Esophagus muscularis mucosa (tissue), 4 donors: ENCODE data around the gene SH2D5. TPM values are rescaled to one million over a fixed set of nuclear protein-coding genes. Genes with fewer than 3 reads are reported as not detected.

Experiments used
- DNase-seq: peaks from one replicate; pipeline ENCODE4 v3.0.0-alpha.2; 2017; ENCODE audit errors: extremely low spot score
- H3K27ac ChIP-seq, 4 donors: fragments of 200-600 bp; sonication (generic); replicated peaks in 1 of 4; 1 replicate in 3 of 4; 2 replicates in 1 of 4; pipeline ENCODE4 v1.5.1; 2016 to 2019; ENCODE audit warnings: mild to moderate bottlenecking in 1 of 4
- H3K27me3 ChIP-seq, 4 donors: fragments of 200-600 bp; sonication (generic); one replicate each; pipeline versions ENCODE4 v1.5.1 to v1.6.0; 2016 to 2019
- H3K36me3 ChIP-seq, 4 donors: fragments of 200-600 bp; sonication (generic); one replicate each; pipeline ENCODE4 v1.5.1; 2016 to 2019
- H3K4me1 ChIP-seq, 4 donors: fragments of 200-600 bp; sonication (generic); one replicate each; pipeline ENCODE4 v1.5.1; 2016 to 2019
- H3K4me3 ChIP-seq, 4 donors: fragments of 200-600 bp; sonication (generic); 1 replicate in 2 of 4; 2 replicates in 2 of 4; pipeline ENCODE4 v1.5.1; 2016 to 2019; ENCODE audit warnings: mild to moderate bottlenecking in 4 of 4, moderate library complexity in 1 of 4
- H3K9me3 ChIP-seq, 4 donors: fragments of 200-600 bp; sonication (generic); 1 replicate in 3 of 4; 2 replicates in 1 of 4; pipeline ENCODE4 v1.5.1; 2016 to 2019
- EP300 ChIP-seq: sonication (generic); formaldehyde crosslinking; IDR thresholded peaks from one replicate; pipeline ENCODE4 v1.6.1; 2017; ENCODE audit warnings: antibody characterized with exemption
- POLR2A ChIP-seq: fragments of 450-650 bp; IDR thresholded peaks from one replicate; pipeline ENCODE4 v1.6.1; 2017; ENCODE audit warnings: antibody characterized with exemption, moderate library complexity, mild to moderate bottlenecking, low read depth
- POLR2AphosphoS5 ChIP-seq, 2 donors: sonication (generic); formaldehyde crosslinking; IDR thresholded peaks; one replicate each; pipeline ENCODE4 v1.6.1; 2017; ENCODE audit warnings: antibody characterized with exemption in 2 of 2
- WGBS: methylation state at CpG from one replicate; pipeline ENCODE4 v1.1.5; 2018; 5-methylcytosine and 5-hydroxymethylcytosine counted together
- intact Hi-C: fragments of 100-400 bp; cut with DNase I; formaldehyde crosslinking; loops from one replicate; pipeline ENCODE4 v1.15.1; 2023
- total RNA-seq, 4 donors: library from RNA; depleted of rRNA; stranded (reverse); fragments of >200 nt; gene quantifications; one replicate each; pipeline versions ENCODE4 v1.1.0 to v1.2.1, GENCODE V29; 2016
- TF ChIP-seq, protein P1 (sequence below), 3 experiments: fragments of 200-600 bp in 2 of 3; fragments of 450-650 bp in 1 of 3; sonication (generic) in 2 of 3; IDR thresholded peaks; one replicate each; pipeline ENCODE4 v1.5.1; 2017 to 2019; ENCODE audit warnings: antibody characterized with exemption in 3 of 3, mild to moderate bottlenecking in 2 of 3, moderate library complexity in 1 of 3

The SH2D5 gene
- total RNA-seq, 4 donors from 2014 or later: 0.42 to 7.2 (median 1.7) TPM

DNA sequence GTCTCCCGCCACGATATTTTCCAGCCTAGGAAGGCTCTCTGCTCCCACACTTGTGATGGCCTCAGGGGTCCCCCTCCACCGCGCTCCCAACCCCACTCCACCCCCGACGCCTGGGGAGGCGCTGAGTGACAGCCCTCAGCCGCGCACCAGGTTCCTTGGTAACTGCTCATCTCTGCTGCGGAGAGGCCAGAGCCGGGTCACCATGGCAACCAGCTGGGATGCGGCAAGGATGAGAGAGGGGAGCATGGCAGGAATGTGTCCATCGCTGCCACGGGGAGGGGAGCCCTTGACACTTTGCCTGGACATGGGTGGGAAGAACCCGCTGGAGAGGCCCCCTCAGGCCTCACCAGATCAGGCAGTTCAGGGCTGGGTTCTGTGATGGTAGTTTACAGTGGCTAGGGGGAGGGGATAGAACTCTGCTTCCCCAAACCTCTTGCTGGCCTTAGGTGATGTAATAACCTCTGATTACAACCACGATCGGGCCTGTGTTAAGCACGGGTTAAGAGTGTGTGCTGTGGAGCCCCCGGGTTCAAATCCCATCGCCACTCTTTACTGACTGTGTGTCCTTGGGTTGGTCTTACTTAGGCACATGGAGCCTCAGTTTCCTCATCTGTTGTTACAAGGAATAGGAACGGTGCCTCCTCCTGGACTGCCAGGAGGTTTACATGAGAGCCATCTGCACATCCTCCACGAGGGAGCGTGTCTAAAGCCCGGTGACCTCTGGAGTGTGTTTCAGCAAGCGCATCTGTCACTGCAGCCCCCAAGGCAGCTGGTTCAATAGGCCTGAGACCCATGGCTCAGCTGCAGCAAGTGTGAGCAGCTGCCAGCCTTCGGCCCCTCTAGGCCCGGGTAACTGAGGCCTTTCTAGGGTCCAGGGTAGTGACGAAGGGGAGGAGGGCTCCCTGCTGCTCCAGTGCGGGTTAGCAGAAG is 21.0 kb downstream of the SH2D5 start:
- Histone ChIP-seq H3K4me3 (no peak overlapping the region), H3K36me3 (no peaks in the 10 kb centered on the region), H3K9me3 (no peaks in the 10 kb centered on the region), H3K27me3 (peaks cover 0 to 48% (median 4%) of the 10 kb centered on the region in 4 donors), H3K4me1 (no peaks in the 10 kb centered on the region), H3K27ac (no peak overlapping the region)
- TF ChIP-seq POLR2AphosphoS5 (IDR thresholded peaks at IDR 0.05) (no peak), POLR2A (no peak), EP300 (no peak)
- TF ChIP-seq, protein P1, sequence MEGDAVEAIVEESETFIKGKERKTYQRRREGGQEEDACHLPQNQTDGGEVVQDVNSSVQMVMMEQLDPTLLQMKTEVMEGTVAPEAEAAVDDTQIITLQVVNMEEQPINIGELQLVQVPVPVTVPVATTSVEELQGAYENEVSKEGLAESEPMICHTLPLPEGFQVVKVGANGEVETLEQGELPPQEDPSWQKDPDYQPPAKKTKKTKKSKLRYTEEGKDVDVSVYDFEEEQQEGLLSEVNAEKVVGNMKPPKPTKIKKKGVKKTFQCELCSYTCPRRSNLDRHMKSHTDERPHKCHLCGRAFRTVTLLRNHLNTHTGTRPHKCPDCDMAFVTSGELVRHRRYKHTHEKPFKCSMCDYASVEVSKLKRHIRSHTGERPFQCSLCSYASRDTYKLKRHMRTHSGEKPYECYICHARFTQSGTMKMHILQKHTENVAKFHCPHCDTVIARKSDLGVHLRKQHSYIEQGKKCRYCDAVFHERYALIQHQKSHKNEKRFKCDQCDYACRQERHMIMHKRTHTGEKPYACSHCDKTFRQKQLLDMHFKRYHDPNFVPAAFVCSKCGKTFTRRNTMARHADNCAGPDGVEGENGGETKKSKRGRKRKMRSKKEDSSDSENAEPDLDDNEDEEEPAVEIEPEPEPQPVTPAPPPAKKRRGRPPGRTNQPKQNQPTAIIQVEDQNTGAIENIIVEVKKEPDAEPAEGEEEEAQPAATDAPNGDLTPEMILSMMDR (IDR thresholded peaks at IDR 0.05): no peak
- intact Hi-C loops: no loop called here
- 77% methylated on average over 24 of the region's 29 CpGs for WGBS
- no peak for DNase-seq

DNA sequence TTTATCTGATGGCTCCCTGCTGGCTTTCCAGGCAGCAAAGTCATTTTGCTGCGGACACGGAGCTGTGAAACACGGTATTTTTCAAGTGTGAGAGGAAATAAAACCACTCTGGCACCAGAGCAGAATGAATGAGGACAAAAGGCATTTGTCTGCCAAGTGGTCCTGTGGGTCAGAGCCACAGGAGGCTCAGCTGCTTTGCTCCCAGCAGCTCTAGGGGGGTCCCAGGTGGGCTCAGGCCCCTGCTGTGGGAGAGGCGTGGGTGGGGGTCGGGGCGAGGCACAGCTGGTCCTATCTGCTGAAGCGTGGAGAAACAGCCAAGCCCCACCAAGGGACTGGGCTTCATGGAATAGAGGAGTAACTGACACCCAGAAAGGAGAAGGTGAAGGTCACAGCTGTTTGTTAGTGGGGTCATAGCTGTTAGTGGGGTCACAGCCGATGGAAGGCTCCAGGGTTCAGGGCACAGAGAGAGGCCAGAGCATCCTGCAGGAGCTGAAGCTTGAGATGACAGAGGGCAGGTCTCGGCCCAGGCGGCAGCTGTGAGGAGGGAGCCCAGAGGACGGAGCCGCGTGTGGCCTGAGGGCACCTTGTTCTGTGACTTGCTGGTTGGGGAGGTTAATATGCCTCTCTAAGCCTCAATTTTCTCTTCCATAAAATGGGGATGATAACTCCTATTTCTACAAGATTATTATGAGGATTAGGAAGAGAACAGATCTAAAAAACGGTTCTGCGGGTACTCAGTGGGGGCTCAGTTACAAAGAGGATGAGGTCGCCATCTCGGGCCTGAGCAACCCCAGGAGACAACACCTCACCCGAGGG is 21.8 kb downstream of the SH2D5 start:
- no peaks in the 10 kb centered on the region for H3K36me3 ChIP-seq
- no peak overlapping the region for H3K27ac ChIP-seq
- DNase-seq: no peak
- WGBS: 67% methylated on average over 16 of the region's 18 CpGs
- peaks cover 0 to 40% (median 4%) of the 10 kb centered on the region in 4 donors for H3K27me3 ChIP-seq
- H3K4me1 ChIP-seq: no peaks in the 10 kb centered on the region
- no peak overlapping the region for H3K4me3 ChIP-seq
- no peak for TF ChIP-seq POLR2AphosphoS5 (IDR thresholded peaks at IDR 0.05)
- TF ChIP-seq EP300: no peak
- TF ChIP-seq POLR2A: no peak
- TF ChIP-seq, protein P1 (IDR thresholded peaks at IDR 0.05): no peak
- intact Hi-C loops: no loop called here
- no peaks in the 10 kb centered on the region for H3K9me3 ChIP-seq

GRCh38 chr1:20709868-20710267 is 22.6 kb downstream of the SH2D5 start:
- H3K36me3 ChIP-seq: no peaks in the 10 kb centered on the region
- intact Hi-C loops: no loop called here
- no peaks in the 10 kb centered on the region for H3K4me1 ChIP-seq
- H3K4me3 ChIP-seq: no peak overlapping the region
- TF ChIP-seq POLR2A: no peak
- TF ChIP-seq POLR2AphosphoS5 (IDR thresholded peaks at IDR 0.05): no peak
- no peak for TF ChIP-seq EP300
- TF ChIP-seq, protein P1 (IDR thresholded peaks at IDR 0.05): no peak
- no CpG with 5 or more reads among the region's 3 CpGs for WGBS
- peaks cover 0 to 35% (median 2%) of the 10 kb centered on the region in 4 donors for H3K27me3 ChIP-seq
- no peaks in the 10 kb centered on the region for H3K9me3 ChIP-seq
- no peak for DNase-seq
- no peak overlapping the region for H3K27ac ChIP-seq

GRCh38 chr1:20708891-20709290 is 23.6 kb downstream of the SH2D5 start:
- TF ChIP-seq, protein P1 (IDR thresholded peaks at IDR 0.05): no peak
- no peak for TF ChIP-seq POLR2AphosphoS5 (IDR thresholded peaks at IDR 0.05)
- no peak for TF ChIP-seq POLR2A
- no peak for TF ChIP-seq EP300
- WGBS: 82% methylated on average over 4 of the region's 5 CpGs
- H3K36me3 ChIP-seq: no peaks in the 10 kb centered on the region
- no peak overlapping the region for H3K27ac ChIP-seq
- intact Hi-C loops: no loop called here
- no peaks in the 10 kb centered on the region for H3K4me1 ChIP-seq
- no peak overlapping the region for H3K4me3 ChIP-seq
- H3K27me3 ChIP-seq: peaks cover 0 to 35% (median 0%) of the 10 kb centered on the region in 4 donors
- H3K9me3 ChIP-seq: no peaks in the 10 kb centered on the region
- DNase-seq: no peak
